SHP77 (cell line): ENCODE data around the gene ZNF222.

ENCODE experiments used
- DNase-seq, 2 experiments: peaks; one replicate each; lab custom pipeline; 2025; lab: John Stamatoyannopoulos, UW

The ZNF222 gene

GRCh38 chr19:44055870-44056269 lies 30.7 kb downstream of the ZNF222 start:
- no peak for DNase-seq

GRCh38 chr19:44059229-44059628 lies 34.0 kb downstream of the ZNF222 start:
- DNase-seq = no peak

GRCh38 chr19:44061038-44061437 lies 35.9 kb downstream of the ZNF222 start:
- DNase-seq = no peak

DNA sequence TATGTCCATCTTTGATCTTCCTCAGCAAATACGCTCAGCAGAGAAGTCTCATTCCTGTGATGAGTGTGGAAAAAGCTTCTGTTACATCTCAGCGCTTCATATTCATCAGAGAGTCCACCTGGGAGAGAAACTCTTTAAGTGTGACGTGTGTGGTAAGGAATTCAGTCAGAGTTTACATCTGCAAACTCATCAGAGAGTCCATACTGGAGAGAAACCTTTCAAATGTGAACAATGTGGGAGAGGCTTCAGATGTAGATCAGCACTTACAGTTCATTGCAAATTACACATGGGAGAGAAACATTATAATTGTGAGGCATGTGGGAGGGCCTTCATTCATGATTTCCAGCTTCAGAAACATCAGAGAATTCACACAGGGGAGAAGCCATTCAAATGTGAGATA lies 41.1 kb downstream of the ZNF222 start:
- no peak for DNase-seq

- no peak for DNase-seq
Observed at GRCh38 chr19:44069415-44069814, 44.2 kb downstream of the ZNF222 start.

GRCh38 chr19:44071824-44072542 lies 46.8 kb downstream of the ZNF222 start, which contains the start of gene ZNF284:
ZNF284 (plus strand) TSS chr19:44072159; CDS start chr19:44076390, 4,231 bp downstream.
- DNase-seq = peak; percentile 90 to 93

DNA sequence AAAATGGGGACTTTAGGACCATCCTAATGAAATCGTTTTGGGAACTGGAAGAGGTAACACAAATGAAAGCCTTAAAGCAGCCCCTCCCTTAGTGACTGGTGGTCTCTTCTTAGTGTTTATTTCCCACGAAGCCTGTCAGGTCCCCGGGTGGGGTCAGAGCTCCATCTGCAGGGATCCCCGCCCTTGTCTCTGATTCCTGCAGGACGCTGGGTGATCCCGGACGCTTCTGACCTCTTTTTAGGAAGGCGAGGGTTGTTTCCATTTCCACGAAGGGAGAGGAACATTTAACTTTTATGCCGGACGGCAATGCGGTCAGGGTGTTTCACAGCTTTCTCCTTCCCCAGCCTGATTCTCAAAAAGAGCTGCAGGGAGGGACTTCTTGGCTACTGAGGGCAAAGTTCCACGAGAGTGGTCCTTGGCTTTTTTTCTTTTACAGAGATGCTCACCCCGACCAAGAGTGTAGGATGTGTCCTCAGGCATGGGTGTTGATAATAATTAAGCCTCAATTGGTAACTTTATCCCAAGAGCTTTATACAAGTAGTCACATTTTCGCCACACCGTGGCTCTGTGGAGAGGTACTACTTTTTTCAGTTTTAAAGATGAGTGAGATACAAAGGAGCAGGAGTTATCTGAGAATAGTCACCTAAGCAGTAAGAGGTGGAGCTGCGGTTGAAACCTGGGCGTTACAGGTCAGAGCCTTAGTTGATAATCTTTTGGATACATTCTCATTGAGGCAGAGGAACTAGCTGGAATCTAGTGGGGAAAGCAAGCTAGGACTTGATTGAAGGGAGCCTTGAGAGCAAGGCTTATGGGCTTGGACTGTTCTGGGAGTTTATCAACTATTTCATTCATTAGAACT lies 47.6 kb downstream of the ZNF222 start:
- no peak for DNase-seq

GRCh38 chr19:44076325-44076724 lies 51.1 kb downstream of the ZNF222 start:
- DNase-seq = no peak
